ENCODE measurements around the gene SMAD2.

DNA sequence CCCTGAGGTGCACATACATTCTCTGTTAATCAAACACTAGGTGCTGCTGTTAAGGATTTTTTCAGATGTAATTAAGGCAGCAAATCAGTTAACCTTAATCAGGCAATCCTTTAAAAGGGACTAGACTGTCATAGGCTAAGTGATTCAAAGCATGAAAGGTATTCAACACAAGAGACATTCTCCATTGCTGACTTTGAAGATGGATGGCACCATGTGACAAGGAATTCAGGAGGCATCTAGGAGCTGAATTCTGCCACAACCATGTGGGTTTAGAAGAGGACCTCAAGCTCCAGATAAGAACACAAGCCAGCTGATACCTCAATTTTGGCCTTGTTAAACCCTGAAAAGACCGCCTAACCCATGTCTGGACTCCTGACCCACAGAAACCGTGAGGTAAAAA, 84.0 kb downstream of the SMAD2 start:
- TF ChIP-seq POLR2A (IDR thresholded peaks at IDR 0.05) (no peak), POLR2AphosphoS5 (IDR thresholded peaks at IDR 0.05) (no peak), EP300 (IDR thresholded peaks at IDR 0.05) (no peak)
- TF ChIP-seq, protein P1, sequence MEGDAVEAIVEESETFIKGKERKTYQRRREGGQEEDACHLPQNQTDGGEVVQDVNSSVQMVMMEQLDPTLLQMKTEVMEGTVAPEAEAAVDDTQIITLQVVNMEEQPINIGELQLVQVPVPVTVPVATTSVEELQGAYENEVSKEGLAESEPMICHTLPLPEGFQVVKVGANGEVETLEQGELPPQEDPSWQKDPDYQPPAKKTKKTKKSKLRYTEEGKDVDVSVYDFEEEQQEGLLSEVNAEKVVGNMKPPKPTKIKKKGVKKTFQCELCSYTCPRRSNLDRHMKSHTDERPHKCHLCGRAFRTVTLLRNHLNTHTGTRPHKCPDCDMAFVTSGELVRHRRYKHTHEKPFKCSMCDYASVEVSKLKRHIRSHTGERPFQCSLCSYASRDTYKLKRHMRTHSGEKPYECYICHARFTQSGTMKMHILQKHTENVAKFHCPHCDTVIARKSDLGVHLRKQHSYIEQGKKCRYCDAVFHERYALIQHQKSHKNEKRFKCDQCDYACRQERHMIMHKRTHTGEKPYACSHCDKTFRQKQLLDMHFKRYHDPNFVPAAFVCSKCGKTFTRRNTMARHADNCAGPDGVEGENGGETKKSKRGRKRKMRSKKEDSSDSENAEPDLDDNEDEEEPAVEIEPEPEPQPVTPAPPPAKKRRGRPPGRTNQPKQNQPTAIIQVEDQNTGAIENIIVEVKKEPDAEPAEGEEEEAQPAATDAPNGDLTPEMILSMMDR (IDR thresholded peaks at IDR 0.05): no peak

Data from sigmoid colon (tissue), 4 donors.